ENCODE measurements around the gene PIGS. TPM values are rescaled to one million over a fixed set of nuclear protein-coding genes. Genes with fewer than 3 reads are reported as not detected.
"Not testable (repeated sequence)": the region's sequence is repeated elsewhere in the genome, so short reads cannot be mapped to it uniquely, and the experiment has no call there.

Gene PIGS
- total and polyA plus RNA-seq, 2 donors (not counting 1 experiment from before 2014, with no cell fraction given), result 53.7 to 68.4 TPM

- Histone ChIP-seq H4K20me1 (ENCODE audit: control insufficient read depth, extremely low read depth, insufficient read depth, low read length) (no peaks in the 10 kb centered on the region), H3K27ac (ENCODE audit: insufficient read depth, low read length) (peak within 1 kb of the TSS; percentile 25), H3K4me2 (ENCODE audit: extremely low read depth, insufficient read depth, low read length) (peak within 1 kb of the TSS; percentile 70), H3K9ac (ENCODE audit: insufficient read depth, low read length) (no peak within 1 kb of the TSS), H3K4me3 (replicated peaks in 1 of 4; ENCODE audit: control extremely low read depth in 1 of 4, insufficient read depth in 1 of 4, low read depth in 3 of 4, low read length in 4 of 4) (peak within 1 kb of the TSS in 2 of 4 experiments; percentile 30 to 43), H3K9me3 (ENCODE audit: control insufficient read depth, insufficient read depth, low read depth, low read length) (no peaks in the 10 kb centered on the region), H3K27me3 (ENCODE audit: control insufficient read depth, insufficient read depth, low read length) (no peaks in the 10 kb centered on the region), H2AFZ (ENCODE audit: low read length) (peak within 1 kb of the TSS; percentile 93), H3K79me2 (ENCODE audit: control insufficient read depth, insufficient read depth, low read length) (no peaks in the 10 kb centered on the region), H3K36me3 (ENCODE audit: control insufficient read depth, insufficient read depth, low read length) (peaks cover 9% of the 10 kb centered on the region), H3K4me1 (ENCODE audit: control insufficient read depth, extremely low read depth, insufficient read depth, low read length) (peaks cover 4% of the 10 kb centered on the region)
- TF ChIP-seq, protein P1, sequence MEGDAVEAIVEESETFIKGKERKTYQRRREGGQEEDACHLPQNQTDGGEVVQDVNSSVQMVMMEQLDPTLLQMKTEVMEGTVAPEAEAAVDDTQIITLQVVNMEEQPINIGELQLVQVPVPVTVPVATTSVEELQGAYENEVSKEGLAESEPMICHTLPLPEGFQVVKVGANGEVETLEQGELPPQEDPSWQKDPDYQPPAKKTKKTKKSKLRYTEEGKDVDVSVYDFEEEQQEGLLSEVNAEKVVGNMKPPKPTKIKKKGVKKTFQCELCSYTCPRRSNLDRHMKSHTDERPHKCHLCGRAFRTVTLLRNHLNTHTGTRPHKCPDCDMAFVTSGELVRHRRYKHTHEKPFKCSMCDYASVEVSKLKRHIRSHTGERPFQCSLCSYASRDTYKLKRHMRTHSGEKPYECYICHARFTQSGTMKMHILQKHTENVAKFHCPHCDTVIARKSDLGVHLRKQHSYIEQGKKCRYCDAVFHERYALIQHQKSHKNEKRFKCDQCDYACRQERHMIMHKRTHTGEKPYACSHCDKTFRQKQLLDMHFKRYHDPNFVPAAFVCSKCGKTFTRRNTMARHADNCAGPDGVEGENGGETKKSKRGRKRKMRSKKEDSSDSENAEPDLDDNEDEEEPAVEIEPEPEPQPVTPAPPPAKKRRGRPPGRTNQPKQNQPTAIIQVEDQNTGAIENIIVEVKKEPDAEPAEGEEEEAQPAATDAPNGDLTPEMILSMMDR (conservative IDR thresholded peaks at IDR 0.05 in 1 of 2, IDR thresholded peaks at IDR 0.05 in 1 of 2; ENCODE audit: low read depth in 1 of 2, low read length in 2 of 2), result no peak
- peak; percentile 86 to 91 for DNase-seq (ENCODE audit: low read depth in 2 of 2)
These were observed 5.6 kb upstream of the PIGS start, which contains the start of gene ALDOC for GRCh38 chr17:28576758-28577465. Gene ALDOC, minus strand, starts transcription at chr17:28576895. Its CDS starts 1,363 bp downstream, at chr17:28575532.

- H3K79me2 ChIP-seq (ENCODE audit: control insufficient read depth, insufficient read depth, low read length); H3K9ac ChIP-seq (ENCODE audit: insufficient read depth, low read length); DNase-seq (ENCODE audit: low read depth in 2 of 2); H2AFZ ChIP-seq (ENCODE audit: low read length); H3K27me3 ChIP-seq (ENCODE audit: control insufficient read depth, insufficient read depth, low read length); H3K4me1 ChIP-seq (ENCODE audit: control insufficient read depth, extremely low read depth, insufficient read depth, low read length); H3K36me3 ChIP-seq (ENCODE audit: control insufficient read depth, insufficient read depth, low read length); H3K4me3 ChIP-seq (replicated peaks in 1 of 4; ENCODE audit: control extremely low read depth in 1 of 4, insufficient read depth in 1 of 4, low read depth in 3 of 4, low read length in 4 of 4); H3K9me3 ChIP-seq (ENCODE audit: control insufficient read depth, insufficient read depth, low read depth, low read length); H3K27ac ChIP-seq (ENCODE audit: insufficient read depth, low read length); H4K20me1 ChIP-seq (ENCODE audit: control insufficient read depth, extremely low read depth, insufficient read depth, low read length): not testable (repeated sequence)
- peak overlapping the region; percentile 7 for H3K4me2 ChIP-seq (ENCODE audit: extremely low read depth, insufficient read depth, low read length)
These were observed 4.7 kb upstream of the PIGS start for GRCh38 chr17:28576016-28576415.

DNA sequence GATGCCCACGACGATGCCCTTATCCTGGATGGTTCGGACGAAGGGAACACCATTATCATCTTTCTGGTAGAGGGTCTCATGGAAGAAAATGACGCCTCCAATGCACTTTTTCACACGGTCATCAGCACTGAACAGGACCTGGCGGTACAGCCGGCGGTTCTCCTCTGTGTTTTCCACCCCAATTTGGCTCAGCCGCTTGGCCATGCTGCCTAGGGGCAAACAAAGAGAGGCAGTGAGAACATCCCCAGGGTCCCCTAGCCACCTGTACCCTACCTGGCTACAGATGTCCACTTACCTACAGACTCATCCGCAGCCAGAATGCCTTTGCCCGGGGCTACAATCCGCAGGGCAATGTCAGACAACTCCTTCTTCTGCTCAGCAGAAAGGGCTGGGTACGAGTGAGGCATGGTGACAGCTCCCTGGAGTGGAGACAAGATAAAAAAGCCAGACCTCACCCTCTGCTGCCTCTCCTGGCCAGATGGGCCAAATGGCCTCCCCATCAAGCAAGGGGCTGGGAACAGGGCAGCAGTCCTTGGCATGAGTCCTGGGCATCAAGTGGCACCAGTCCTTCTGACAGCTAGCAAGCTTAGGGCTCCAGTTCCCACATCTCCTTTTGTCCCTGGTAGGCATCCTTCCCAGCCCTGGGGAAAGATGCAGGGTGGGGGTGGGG is 3.9 kb upstream of the PIGS start:
- Histone ChIP-seq H3K4me2 (ENCODE audit: extremely low read depth, insufficient read depth, low read length) (no peak overlapping the region), H3K27me3 (ENCODE audit: control insufficient read depth, insufficient read depth, low read length) (no peaks in the 10 kb centered on the region), H3K4me1 (ENCODE audit: control insufficient read depth, extremely low read depth, insufficient read depth, low read length) (peaks cover 4% of the 10 kb centered on the region), H3K9me3 (ENCODE audit: control insufficient read depth, insufficient read depth, low read depth, low read length) (no peaks in the 10 kb centered on the region), H3K36me3 (ENCODE audit: control insufficient read depth, insufficient read depth, low read length) (peaks cover 9% of the 10 kb centered on the region), H3K79me2 (ENCODE audit: control insufficient read depth, insufficient read depth, low read length) (peaks cover 6% of the 10 kb centered on the region), H4K20me1 (ENCODE audit: control insufficient read depth, extremely low read depth, insufficient read depth, low read length) (no peaks in the 10 kb centered on the region), H3K4me3 (replicated peaks in 1 of 4; ENCODE audit: control extremely low read depth in 1 of 4, insufficient read depth in 1 of 4, low read depth in 3 of 4, low read length in 4 of 4) (no peak overlapping the region), H3K9ac (ENCODE audit: insufficient read depth, low read length) (no peak overlapping the region), H2AFZ (ENCODE audit: low read length) (no peak overlapping the region), H3K27ac (ENCODE audit: insufficient read depth, low read length) (no peak overlapping the region)
- no peak for DNase-seq (ENCODE audit: low read depth in 2 of 2)
- TF ChIP-seq, protein P1 (conservative IDR thresholded peaks at IDR 0.05 in 1 of 2, IDR thresholded peaks at IDR 0.05 in 1 of 2; ENCODE audit: low read depth in 1 of 2, low read length in 2 of 2), result no peak
